ENCODE measurements around the gene TPRN. TPM values are rescaled to one million over a fixed set of nuclear protein-coding genes. Genes with fewer than 3 reads are reported as not detected.

TPRN gene
- total RNA-seq, 5 donors from 2014 or later (not counting 1 experiment from before 2014, with no cell fraction given), result 5.8 to 12.8 (median 12.1) TPM

DNA sequence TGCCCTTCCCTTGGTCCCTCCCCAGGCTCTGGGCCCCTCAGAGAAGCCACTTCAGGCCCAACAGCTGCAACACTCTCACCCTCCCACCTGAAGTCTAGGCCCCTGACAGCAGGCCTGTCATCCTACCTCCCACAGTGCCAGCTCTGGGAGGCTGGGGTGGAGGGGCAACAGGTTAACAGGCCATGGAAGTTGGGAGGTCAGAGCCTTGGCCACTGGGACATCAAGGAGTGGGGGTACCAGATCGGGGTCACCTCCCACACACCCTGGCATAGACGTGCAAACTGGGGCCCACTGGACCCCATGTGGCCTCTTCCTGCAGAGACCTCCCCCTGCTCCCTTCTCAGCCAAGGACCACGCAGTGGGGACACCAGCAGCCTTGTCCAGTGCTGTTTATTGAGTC, 9.3 kb downstream of the TPRN start:
- Histone ChIP-seq H3K36me3 (ENCODE audit: control insufficient read depth in 2 of 2, extremely low read depth in 1 of 2, insufficient read depth in 1 of 2, low read length in 1 of 2) (peaks cover 5 to 18% of the 10 kb centered on the region in 2 donors), H3K4me1 (ENCODE audit: control insufficient read depth in 1 of 2, extremely low read depth in 1 of 2, insufficient read depth in 2 of 2, low read length in 2 of 2) (peaks cover 13 to 39% of the 10 kb centered on the region in 2 experiments), H3K27ac (ENCODE audit: low read length) (no peak overlapping the region), H3K4me3 (ENCODE audit: control insufficient read depth in 1 of 2, extremely low read depth in 1 of 2, low read length in 1 of 2) (no peak overlapping the region), H3K27me3 (replicated peaks in 1 of 2; ENCODE audit: control insufficient read depth in 2 of 2, extremely low read depth in 1 of 2, insufficient read depth in 2 of 2, low read length in 1 of 2) (no peaks in the 10 kb centered on the region), H3K9me3 (no peaks in the 10 kb centered on the region)
- Mint-ChIP-seq H3K27me3 (no peaks in the 10 kb centered on the region), H3K27ac (no peak overlapping the region), H3K4me1 (peaks cover 17 to 35% (median 30%) of the 10 kb centered on the region in 3 donors), H3K36me3 (peaks cover 5% of the 10 kb centered on the region), H3K4me3 (peak overlapping the region in 1 of 3 donors; percentile 59), H3K9me3 (no peaks in the 10 kb centered on the region)
- ATAC-seq (replicated peaks in 1 of 4) (no peak), DNase-seq (no peak)
- 80% methylated on average over 3 of the region's 3 CpGs for WGBS (ENCODE audit: insufficient coverage)
- POLR2A ChIA-PET, result interaction anchor here in 1 of 2 donors (0.7 kb wide), 1 partner anchor 553 kb away, joined by 6 read pairs; no protein-coding TSS in a partner anchor
- CTCF ChIA-PET, result interaction anchor here (0.6 kb wide), 2 partner anchors 41 to 45 kb away, joined by 3 to 6 read pairs; no protein-coding TSS in a partner anchor

DNA sequence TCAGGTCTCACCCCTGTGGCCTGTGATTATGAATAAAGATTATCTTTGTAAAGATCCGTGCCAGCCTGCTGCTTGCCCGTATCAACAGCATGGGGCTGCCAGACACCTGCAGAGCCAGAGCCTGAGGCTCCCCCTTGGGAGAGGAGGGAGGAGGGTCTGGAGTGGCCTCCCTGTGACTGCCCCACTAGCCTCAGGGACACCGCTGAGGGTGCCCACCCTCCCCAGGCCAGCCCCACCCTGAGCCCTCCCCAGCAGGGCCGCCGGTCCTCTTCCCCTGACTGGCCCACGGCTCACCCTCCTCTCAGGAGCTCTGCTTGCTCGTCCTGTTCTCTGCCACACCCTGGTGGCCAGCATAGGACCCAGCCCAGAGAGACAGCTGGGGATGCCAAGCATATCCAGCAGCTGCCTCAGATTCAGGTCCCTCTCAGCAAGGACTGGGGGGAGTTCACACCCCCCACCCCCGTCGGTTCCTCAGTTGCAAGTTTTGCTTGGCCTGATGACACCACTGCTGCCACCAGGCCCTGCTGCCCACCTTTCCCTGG, 10.2 kb downstream of the TPRN start:
- 98% methylated on average over 8 of the region's 9 CpGs for WGBS (ENCODE audit: insufficient coverage)
- Mint-ChIP-seq H3K36me3 (peaks cover 5% of the 10 kb centered on the region), H3K4me1 (peaks cover 17 to 38% (median 35%) of the 10 kb centered on the region in 3 donors), H3K27me3 (no peaks in the 10 kb centered on the region), H3K27ac (peak overlapping the region; percentile 52 to 58), H3K4me3 (peak overlapping the region; percentile 59 to 88 (median 86)), H3K9me3 (no peaks in the 10 kb centered on the region)
- Histone ChIP-seq H3K4me3 (ENCODE audit: control insufficient read depth in 1 of 2, extremely low read depth in 1 of 2, low read length in 1 of 2) (no peak overlapping the region), H3K36me3 (ENCODE audit: control insufficient read depth in 2 of 2, extremely low read depth in 1 of 2, insufficient read depth in 1 of 2, low read length in 1 of 2) (peaks cover 5 to 26% of the 10 kb centered on the region in 2 donors), H3K4me1 (ENCODE audit: control insufficient read depth in 1 of 2, extremely low read depth in 1 of 2, insufficient read depth in 2 of 2, low read length in 2 of 2) (peaks cover 13 to 48% of the 10 kb centered on the region in 2 experiments), H3K9me3 (no peaks in the 10 kb centered on the region), H3K27ac (ENCODE audit: low read length) (peak overlapping the region; percentile 77), H3K27me3 (replicated peaks in 1 of 2; ENCODE audit: control insufficient read depth in 2 of 2, extremely low read depth in 1 of 2, insufficient read depth in 2 of 2, low read length in 1 of 2) (no peaks in the 10 kb centered on the region)
- CTCF ChIA-PET, result no interaction called here
- ATAC-seq (replicated peaks in 1 of 4), result no peak
- DNase-seq, result no peak
- POLR2A ChIA-PET, result interaction anchor here in 1 of 2 donors (0.9 kb wide), 1 partner anchor 10 kb away, joined by 3 read pairs; the partner anchor contains the start of gene TPRN

DNA sequence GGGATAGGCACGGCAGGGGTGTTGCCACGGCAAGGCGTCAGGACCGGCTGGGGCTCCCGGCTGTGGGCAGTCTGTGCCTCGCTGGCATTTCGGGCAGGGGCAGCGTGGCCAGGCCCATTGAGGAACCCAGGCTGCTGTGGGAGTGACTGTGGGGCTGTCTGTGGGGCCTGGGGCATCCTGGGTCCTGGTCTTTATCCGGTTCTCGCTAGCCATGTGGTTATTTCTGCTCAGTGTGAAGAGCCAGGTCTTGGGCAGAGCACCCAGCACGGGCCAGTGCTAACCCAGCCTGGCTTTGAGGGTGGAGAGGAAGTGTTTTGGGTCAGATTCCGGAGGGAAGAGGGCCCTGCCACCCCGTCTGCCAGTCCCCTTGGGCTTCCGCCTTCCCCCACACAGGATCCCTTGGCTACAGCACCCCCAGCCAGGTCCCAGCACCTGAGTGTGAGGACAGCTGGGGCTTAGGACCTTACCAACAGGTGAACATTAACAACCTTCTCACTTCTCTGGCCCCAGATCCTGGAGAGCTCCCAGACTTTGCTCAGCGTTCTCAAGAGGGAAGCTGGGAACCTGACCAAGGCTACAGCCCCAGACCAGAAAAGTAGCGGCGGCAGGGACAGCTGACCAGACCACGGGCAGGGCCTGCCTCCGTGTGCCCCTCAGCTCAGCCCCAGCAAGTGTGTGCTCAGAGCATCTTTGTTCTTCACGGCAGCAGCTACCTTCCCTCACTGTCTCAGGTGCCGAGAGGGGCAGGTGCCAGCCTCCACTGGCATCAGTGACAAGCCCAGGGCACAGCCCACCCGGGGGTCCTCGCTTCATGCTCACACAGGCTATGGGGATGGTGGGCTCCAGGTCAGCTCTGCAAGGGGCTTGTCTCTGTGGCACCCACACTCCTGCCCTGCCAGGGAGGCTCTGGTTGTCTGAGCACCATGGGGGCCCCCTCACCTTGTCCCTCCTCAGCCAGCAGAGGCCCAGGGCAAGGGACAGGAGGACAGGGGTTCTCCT, 10.9 kb downstream of the TPRN start:
- H3K36me3 Mint-ChIP-seq, result peaks cover 5% of the 10 kb centered on the region
- ChIA-PET POLR2A (interaction anchor here in 1 of 2 donors (0.5 to 1.1 kb wide), 5 partner anchors 11 to 130 kb away, joined by 3 to 6 read pairs (median 4); partner anchors contain the start of genes TPRN and TUBB4B), CTCF (interaction anchor here in 1 of 2 donors (0.6 to 1.4 kb wide), 5 partner anchors 11 to 399 kb away, joined by 3 to 5 read pairs (median 3); partner anchors contain the start of genes TMEM141 and TPRN)
- H3K27me3 ChIP-seq (replicated peaks in 1 of 2; ENCODE audit: control insufficient read depth in 2 of 2, extremely low read depth in 1 of 2, insufficient read depth in 2 of 2, low read length in 1 of 2), result no peaks in the 10 kb centered on the region
- H3K27ac ChIP-seq (ENCODE audit: low read length), result peak overlapping the region; percentile 77
- ATAC-seq (replicated peaks in 1 of 4) (no peak), DNase-seq (no peak)
- H3K9me3 ChIP-seq, result no peaks in the 10 kb centered on the region
- H3K27ac Mint-ChIP-seq, result peak overlapping the region; percentile 90 to 91
- 47% methylated on average over 18 of the region's 23 CpGs for WGBS (ENCODE audit: insufficient coverage)
- peak overlapping the region; percentile 91 to 99 for H3K4me3 ChIP-seq (ENCODE audit: control insufficient read depth in 1 of 2, extremely low read depth in 1 of 2, low read length in 1 of 2)
- H3K9me3 Mint-ChIP-seq, result no peaks in the 10 kb centered on the region
- no peaks in the 10 kb centered on the region for H3K27me3 Mint-ChIP-seq
- H3K4me1 Mint-ChIP-seq, result peaks cover 17 to 41% (median 38%) of the 10 kb centered on the region in 3 donors
- H3K36me3 ChIP-seq (ENCODE audit: control insufficient read depth in 2 of 2, extremely low read depth in 1 of 2, insufficient read depth in 1 of 2, low read length in 1 of 2), result peaks cover 5 to 33% of the 10 kb centered on the region in 2 donors
- H3K4me1 ChIP-seq (ENCODE audit: control insufficient read depth in 1 of 2, extremely low read depth in 1 of 2, insufficient read depth in 2 of 2, low read length in 2 of 2), result peaks cover 13 to 54% of the 10 kb centered on the region in 2 experiments
- peak overlapping the region; percentile 86 to 90 (median 88) for H3K4me3 Mint-ChIP-seq

DNA sequence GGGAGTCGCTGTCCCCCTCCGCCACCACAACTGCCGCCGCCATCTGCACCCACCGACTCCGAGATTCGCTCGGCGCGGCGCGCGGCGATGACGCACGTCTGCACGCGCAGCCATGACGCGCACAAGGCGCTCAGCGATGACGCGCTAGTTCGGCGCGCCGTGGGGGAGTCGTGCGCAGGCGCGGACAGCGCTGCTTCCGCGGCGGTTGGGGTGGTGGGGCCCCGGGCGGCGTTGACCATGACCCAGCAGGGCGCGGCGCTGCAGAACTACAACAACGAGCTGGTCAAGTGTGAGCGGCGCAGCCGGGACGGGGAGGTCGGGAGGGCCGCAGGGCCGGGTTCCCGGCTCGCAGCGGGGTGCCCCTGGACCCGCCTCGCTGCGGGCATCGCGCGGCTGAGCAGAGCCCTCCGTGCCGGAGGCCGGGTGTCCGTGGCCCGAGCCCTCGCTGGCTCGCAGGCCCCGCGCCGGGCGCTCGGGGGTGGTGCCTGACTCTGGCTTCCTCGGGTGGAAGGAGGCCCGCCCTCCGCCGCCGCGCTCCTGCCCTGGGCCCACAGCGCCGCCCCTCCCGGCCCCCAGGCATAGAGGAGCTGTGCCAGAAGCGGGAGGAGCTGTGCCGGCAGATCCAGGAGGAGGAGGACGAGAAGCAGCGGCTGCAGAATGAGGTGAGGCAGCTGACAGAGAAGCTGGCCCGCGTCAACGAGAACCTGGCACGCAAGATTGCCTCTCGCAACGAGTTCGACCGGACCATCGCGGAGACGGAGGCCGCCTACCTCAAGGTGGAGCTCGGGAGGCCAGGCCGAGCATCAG, 11.8 kb downstream of the TPRN start, which contains the start of the genes ANAPC2 and SSNA1:
Gene ANAPC2, minus strand, starts transcription at position 71 of the 807 bp plus-strand sequence. Its CDS starts 28 bp downstream, at position 43.
Gene SSNA1, plus strand, starts transcription at position 187 of the 807 bp plus-strand sequence. Its CDS starts 51 bp downstream, at position 238.
- POLR2A ChIA-PET, result interaction anchor here (0.5 to 1.1 kb wide), 6 partner anchors 10 to 750 kb away, joined by 3 to 6 read pairs (median 4); partner anchors contain the start of gene TUBB4B (in 1 of the 2)
- peaks cover 11% of the 10 kb centered on the region for H3K36me3 Mint-ChIP-seq

DNA sequence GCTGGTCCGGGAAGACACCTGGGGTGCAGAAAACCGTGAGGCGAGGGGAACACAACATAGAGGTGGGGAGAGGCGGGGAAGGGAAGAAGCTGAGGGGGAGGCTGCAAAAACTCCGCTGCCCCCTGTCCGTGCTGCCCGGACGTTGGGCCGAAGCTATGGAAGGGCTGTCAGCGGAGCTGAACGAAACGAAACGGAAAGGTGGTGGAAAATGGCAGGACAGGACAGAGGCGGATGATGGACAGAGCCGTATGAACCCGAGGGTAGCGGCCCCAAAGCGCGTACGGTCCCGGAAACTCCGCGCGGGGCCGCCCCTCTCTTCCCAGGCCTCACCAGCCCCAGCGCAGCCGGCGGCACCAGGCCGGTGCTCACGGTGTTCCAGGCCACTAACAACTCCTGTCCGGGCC, 12.5 kb downstream of the TPRN start:
- ATAC-seq (replicated peaks in 1 of 4), result peak in 1 of 4 experiments; percentile 26
- WGBS (ENCODE audit: insufficient coverage), result under 1% methylated on average over 30 of the region's 31 CpGs
- H3K27me3 ChIP-seq (replicated peaks in 1 of 2; ENCODE audit: control insufficient read depth in 2 of 2, extremely low read depth in 1 of 2, insufficient read depth in 2 of 2, low read length in 1 of 2), result no peaks in the 10 kb centered on the region
- peak overlapping the region; percentile 91 to 99 for H3K4me3 ChIP-seq (ENCODE audit: control insufficient read depth in 1 of 2, extremely low read depth in 1 of 2, low read length in 1 of 2)
- no peak for DNase-seq
- Mint-ChIP-seq H3K27me3 (no peaks in the 10 kb centered on the region), H3K27ac (peak overlapping the region; percentile 85 to 90), H3K4me1 (peaks cover 22 to 46% (median 42%) of the 10 kb centered on the region in 3 donors), H3K36me3 (peaks cover 15% of the 10 kb centered on the region), H3K4me3 (peak overlapping the region; percentile 87 to 91 (median 88)), H3K9me3 (no peaks in the 10 kb centered on the region)
- peaks cover 7 to 48% of the 10 kb centered on the region in 2 donors for H3K36me3 ChIP-seq (ENCODE audit: control insufficient read depth in 2 of 2, extremely low read depth in 1 of 2, insufficient read depth in 1 of 2, low read length in 1 of 2)
- peaks cover 13 to 54% of the 10 kb centered on the region in 2 experiments for H3K4me1 ChIP-seq (ENCODE audit: control insufficient read depth in 1 of 2, extremely low read depth in 1 of 2, insufficient read depth in 2 of 2, low read length in 2 of 2)
- POLR2A ChIA-PET, result interaction anchor here (0.9 to 1.0 kb wide), 2 partner anchors 15 to 53 kb away, joined by 3 read pairs; partner anchors contain the start of gene TUBB4B (in 1 of the 2)
- H3K27ac ChIP-seq (ENCODE audit: low read length), result peak overlapping the region; percentile 74
- no peaks in the 10 kb centered on the region for H3K9me3 ChIP-seq
- CTCF ChIA-PET, result interaction anchor here in 1 of 2 donors (1.4 kb wide), 2 partner anchors 13 to 59 kb away, joined by 3 to 4 read pairs; partner anchors contain the start of gene TPRN

More for the DNA sequence above, 11.8 kb downstream of the TPRN start, which contains the start of the genes ANAPC2 and SSNA1:
- CTCF ChIA-PET, result interaction anchor here in 1 of 2 donors (0.6 to 1.4 kb wide), 5 partner anchors 12 to 398 kb away, joined by 3 to 5 read pairs (median 3); partner anchors contain the start of genes TMEM141 and TPRN
- peaks cover 22 to 46% (median 42%) of the 10 kb centered on the region in 3 donors for H3K4me1 Mint-ChIP-seq
- peak; percentile 78 to 85 (median 80) for ATAC-seq (replicated peaks in 1 of 4)
- Histone ChIP-seq H3K36me3 (ENCODE audit: control insufficient read depth in 2 of 2, extremely low read depth in 1 of 2, insufficient read depth in 1 of 2, low read length in 1 of 2) (peaks cover 6 to 42% of the 10 kb centered on the region in 2 donors), H3K4me1 (ENCODE audit: control insufficient read depth in 1 of 2, extremely low read depth in 1 of 2, insufficient read depth in 2 of 2, low read length in 2 of 2) (peaks cover 13 to 54% of the 10 kb centered on the region in 2 experiments), H3K27me3 (replicated peaks in 1 of 2; ENCODE audit: control insufficient read depth in 2 of 2, extremely low read depth in 1 of 2, insufficient read depth in 2 of 2, low read length in 1 of 2) (no peaks in the 10 kb centered on the region), H3K27ac (ENCODE audit: low read length) (peak within 1 kb of the TSS; percentile 77), H3K4me3 (ENCODE audit: control insufficient read depth in 1 of 2, extremely low read depth in 1 of 2, low read length in 1 of 2) (peak within 1 kb of the TSS; percentile 91 to 99), H3K9me3 (no peaks in the 10 kb centered on the region)
- peak within 1 kb of the TSS; percentile 90 to 91 for H3K27ac Mint-ChIP-seq
- H3K9me3 Mint-ChIP-seq, result no peaks in the 10 kb centered on the region
- H3K4me3 Mint-ChIP-seq, result peak within 1 kb of the TSS; percentile 87 to 91 (median 88)
- H3K27me3 Mint-ChIP-seq, result no peaks in the 10 kb centered on the region
- peak; percentile 75 to 98 (median 88) for DNase-seq
- under 1% methylated on average over 98 of the region's 98 CpGs for WGBS (ENCODE audit: insufficient coverage)

Measured in T-cell (primary cell).